Hepatocyte (in vitro differentiated cells): Measurements from ENCODE around the gene RPS15.

Experiments
- EZH2 ChIP-seq: fragments of 200-600 bp; sonication (generic); IDR thresholded peaks from 2 replicates; pipeline ENCODE4 v1.6.1; 2016; ENCODE audit warnings: antibody characterized with exemption, mild to moderate bottlenecking, borderline replicate concordance
- EZH2phosphoT487 ChIP-seq: fragments of 200-600 bp; sonication (generic); IDR thresholded peaks from one replicate; pipeline ENCODE4 v1.6.1; 2018; ENCODE audit warnings: antibody characterized with exemption, mild to moderate bottlenecking, low read depth, moderate library complexity; ENCODE audit not compliant: unreplicated experiment, severe bottlenecking
- TF ChIP-seq, protein P1 (sequence below): fragments of 200-600 bp; sonication (generic); IDR thresholded peaks from 2 replicates; pipeline ENCODE4 v1.5.1; 2016; ENCODE audit warnings: antibody characterized with exemption, mild to moderate bottlenecking; ENCODE audit not compliant: poor library complexity

DNA sequence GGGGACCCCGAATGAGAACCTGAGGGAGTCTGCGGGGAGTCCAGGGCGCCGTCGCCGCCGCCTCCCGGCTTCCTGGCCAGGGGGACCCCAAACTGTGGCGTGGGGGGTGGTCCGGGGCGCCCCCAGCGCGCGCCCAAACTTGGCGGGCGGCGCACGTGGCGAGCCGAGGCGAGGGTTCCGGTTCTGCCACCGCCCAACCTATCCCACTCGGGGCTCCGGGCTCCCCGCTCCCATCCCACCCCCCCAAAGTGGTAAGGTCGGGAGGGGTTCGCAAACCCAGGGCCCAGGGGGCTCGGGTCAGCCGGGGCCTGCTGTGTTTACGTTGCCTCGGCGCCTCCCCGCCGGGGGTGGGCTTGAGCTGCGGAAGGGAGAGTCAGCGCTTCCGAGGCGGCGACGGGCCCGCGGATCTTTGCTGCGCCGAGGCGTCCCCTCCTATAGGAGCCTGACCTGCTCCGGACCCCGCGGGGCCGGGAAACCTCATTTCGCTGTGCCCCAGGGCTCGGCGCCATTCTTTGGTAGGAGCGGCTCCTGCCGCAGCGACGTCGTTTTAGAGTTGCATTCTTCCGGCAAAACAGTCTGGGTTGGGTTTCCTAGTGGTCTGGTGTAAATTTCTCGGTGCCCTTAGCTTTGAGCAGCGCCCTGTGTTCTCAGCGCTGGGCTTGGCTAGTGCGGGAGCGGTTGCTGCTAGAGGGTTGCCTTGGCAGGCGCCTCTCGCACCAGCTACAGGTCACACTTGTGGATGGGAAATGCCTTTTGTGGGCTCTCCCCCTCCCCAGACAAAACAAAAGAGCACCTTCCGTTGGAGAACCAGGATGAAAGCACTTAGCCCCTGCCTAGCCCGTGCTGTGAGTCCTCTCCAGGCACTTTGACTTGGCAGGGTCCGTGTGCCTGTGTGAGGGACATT, 29.6 kb upstream of the RPS15 start:
- TF ChIP-seq, protein P1, sequence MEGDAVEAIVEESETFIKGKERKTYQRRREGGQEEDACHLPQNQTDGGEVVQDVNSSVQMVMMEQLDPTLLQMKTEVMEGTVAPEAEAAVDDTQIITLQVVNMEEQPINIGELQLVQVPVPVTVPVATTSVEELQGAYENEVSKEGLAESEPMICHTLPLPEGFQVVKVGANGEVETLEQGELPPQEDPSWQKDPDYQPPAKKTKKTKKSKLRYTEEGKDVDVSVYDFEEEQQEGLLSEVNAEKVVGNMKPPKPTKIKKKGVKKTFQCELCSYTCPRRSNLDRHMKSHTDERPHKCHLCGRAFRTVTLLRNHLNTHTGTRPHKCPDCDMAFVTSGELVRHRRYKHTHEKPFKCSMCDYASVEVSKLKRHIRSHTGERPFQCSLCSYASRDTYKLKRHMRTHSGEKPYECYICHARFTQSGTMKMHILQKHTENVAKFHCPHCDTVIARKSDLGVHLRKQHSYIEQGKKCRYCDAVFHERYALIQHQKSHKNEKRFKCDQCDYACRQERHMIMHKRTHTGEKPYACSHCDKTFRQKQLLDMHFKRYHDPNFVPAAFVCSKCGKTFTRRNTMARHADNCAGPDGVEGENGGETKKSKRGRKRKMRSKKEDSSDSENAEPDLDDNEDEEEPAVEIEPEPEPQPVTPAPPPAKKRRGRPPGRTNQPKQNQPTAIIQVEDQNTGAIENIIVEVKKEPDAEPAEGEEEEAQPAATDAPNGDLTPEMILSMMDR: no peak
- TF ChIP-seq EZH2 (no peak), EZH2phosphoT487 (no peak)
